Measurements from ENCODE around the gene ZNF420.
"Not testable (repeated sequence)": the region's sequence is repeated elsewhere in the genome, so short reads cannot be mapped to it uniquely, and the experiment has no call there.

The ZNF420 gene

GRCh38 chr19:37077934-37078716 is at the start of gene ZNF420:
TSS of gene ZNF420 (plus strand) at chr19:37078433. CDS start at chr19:37089119, 10,686 bp downstream.
- DNase-seq, result peak; percentile 93

- no peak for DNase-seq
Observed at GRCh38 chr19:37045140-37045539, 33.1 kb upstream of the ZNF420 start.

- DNase-seq, result no peak
Observed at GRCh38 chr19:37055330-37055729, 22.9 kb upstream of the ZNF420 start.

GRCh38 chr19:37056776-37057175 is 21.5 kb upstream of the ZNF420 start:
- DNase-seq, result no peak

GRCh38 chr19:37059142-37059541 is 19.1 kb upstream of the ZNF420 start:
- no peak for DNase-seq

- DNase-seq, result not testable (repeated sequence)
Observed at GRCh38 chr19:37064886-37065285, 13.3 kb upstream of the ZNF420 start.

GRCh38 chr19:37074111-37074510 is 4.1 kb upstream of the ZNF420 start:
- DNase-seq, result no peak

- no peak for DNase-seq
Observed at GRCh38 chr19:37074819-37075362, 3.3 kb upstream of the ZNF420 start.

- not testable (repeated sequence) for DNase-seq
Observed at GRCh38 chr19:37076524-37076923, 1.7 kb upstream of the ZNF420 start.

- DNase-seq, result no peak
Observed at GRCh38 chr19:37077501-37077933, 716 bp upstream of the ZNF420 start.

- DNase-seq, result no peak
Observed at GRCh38 chr19:37078717-37079032, 442 bp downstream of the ZNF420 start.

- DNase-seq, result no peak
Observed at GRCh38 chr19:37079238-37079637, 1.0 kb downstream of the ZNF420 start.

- no peak for DNase-seq
Observed at GRCh38 chr19:37082307-37082706, 4.1 kb downstream of the ZNF420 start.

GRCh38 chr19:37087110-37087509 is 8.9 kb downstream of the ZNF420 start:
- no peak for DNase-seq

GRCh38 chr19:37095859-37096258 is 17.6 kb downstream of the ZNF420 start:
- no peak for DNase-seq

- DNase-seq, result no peak
Observed at GRCh38 chr19:37098570-37098969, 20.3 kb downstream of the ZNF420 start.

GRCh38 chr19:37104135-37104534 is 25.9 kb downstream of the ZNF420 start:
- not testable (repeated sequence) for DNase-seq

- not testable (repeated sequence) for DNase-seq
Observed at GRCh38 chr19:37111753-37112152, 33.5 kb downstream of the ZNF420 start.

GRCh38 chr19:37114001-37114400 is 35.8 kb downstream of the ZNF420 start:
- DNase-seq, result no peak

GRCh38 chr19:37122093-37122492 is 43.9 kb downstream of the ZNF420 start:
- DNase-seq, result not testable (repeated sequence)

GRCh38 chr19:37127999-37128820 is 50.0 kb downstream of the ZNF420 start:
- DNase-seq, result no peak

- DNase-seq, result no peak
Observed at GRCh38 chr19:37128821-37129177, 50.6 kb downstream of the ZNF420 start.

GRCh38 chr19:37136111-37136510 is 57.9 kb downstream of the ZNF420 start:
- DNase-seq, result no peak

GRCh38 chr19:37148214-37148613 is 70.0 kb downstream of the ZNF420 start:
- no peak for DNase-seq

Measured in activated CD4-positive, alpha-beta T cell treated with anti-CD3 and anti-CD28 coated beads, Interleukin-10, Interleukin-2, amounts not matched to agents 100 ng/mL and 50 ng/mL, durations not matched to agents 16 hours and 8 hours (primary cell).